DND-41 (cell line): ENCODE results near the gene CTTNBP2NL.
"Not testable (repeated sequence)": the region's sequence is repeated elsewhere in the genome, so short reads cannot be mapped to it uniquely, and the experiment has no call there.

Experiments used
- ATAC-seq: fragments of 200-7000 bp; cut with Tn5 transposase; 3 replicates; pipeline ENCODE4 v1.9.1; 2021; ENCODE audit warnings: low read depth; ENCODE audit not compliant: insufficient read depth
- DNase-seq: peaks from one replicate; pipeline ENCODE4 v3.0.0-alpha.2; 2020
- H2AFZ ChIP-seq: 2 replicates; pipeline ENCODE4 v1.6.0; 2012; ENCODE audit warnings: low read depth, low read length
- H3K27ac ChIP-seq: 2 replicates; pipeline ENCODE4 v1.5.1; 2012; ENCODE audit warnings: low read length, inconsistent platforms
- H3K27me3 ChIP-seq: fragments of 200-600 bp; sonication (generic); 2 replicates; pipeline ENCODE4 v1.6.0; 2012; ENCODE audit warnings: low read length, mild to moderate bottlenecking, inconsistent platforms; ENCODE audit not compliant: insufficient read depth, poor library complexity
- H3K36me3 ChIP-seq: 2 replicates; pipeline ENCODE4 v1.5.1; 2012; ENCODE audit warnings: low read length, inconsistent platforms; ENCODE audit not compliant: insufficient read depth
- H3K4me1 ChIP-seq: 2 replicates; pipeline ENCODE4 v1.5.1; 2012; ENCODE audit warnings: mild to moderate bottlenecking, low read length; ENCODE audit not compliant: insufficient read depth
- H3K4me2 ChIP-seq: 2 replicates; pipeline ENCODE4 v1.6.0; 2012; ENCODE audit warnings: mild to moderate bottlenecking, moderate library complexity, low read length, inconsistent platforms; ENCODE audit not compliant: insufficient read depth
- H3K4me3 ChIP-seq, 2 experiments: fragments of 200-600 bp in 1 of 2; shearing (Covaris generic) in 1 of 2; 2 replicates each; pipeline ENCODE4 v1.5.1; 2012 to 2016; ENCODE audit warnings: inconsistent platforms in 2 of 2, low read length in 2 of 2, mild to moderate bottlenecking in 2 of 2, low read depth in 1 of 2, moderate library complexity in 1 of 2
- H3K79me2 ChIP-seq: 2 replicates; pipeline ENCODE4 v1.6.0; 2012; ENCODE audit warnings: low read length, inconsistent platforms; ENCODE audit not compliant: insufficient read depth
- H3K9ac ChIP-seq: 2 replicates; pipeline ENCODE4 v1.6.0; 2012; ENCODE audit warnings: low read depth, mild to moderate bottlenecking, inconsistent platforms, low read length, moderate library complexity
- H3K9me3 ChIP-seq: 2 replicates; pipeline ENCODE4 v1.5.1; 2012; ENCODE audit warnings: low read length, moderate library complexity, mild to moderate bottlenecking, inconsistent platforms; ENCODE audit not compliant: insufficient read depth, severe bottlenecking
- H4K20me1 ChIP-seq: 2 replicates; pipeline ENCODE4 v1.6.0; 2012; ENCODE audit warnings: low read length; ENCODE audit not compliant: insufficient read depth
- CTCF ChIP-seq: IDR thresholded peaks from 2 replicates; pipeline ENCODE4 v1.5.1; 2012; ENCODE audit warnings: borderline replicate concordance, low read length, moderate library complexity, mild to moderate bottlenecking; ENCODE audit not compliant: poor library complexity, severe bottlenecking; ENCODE audit errors: extremely low read depth
- EZH2 ChIP-seq: IDR thresholded peaks from 3 replicates; pipeline ENCODE4 v1.6.1; 2012; ENCODE audit warnings: borderline replicate concordance, low read depth, mild to moderate bottlenecking, moderate library complexity, low read length, inconsistent platforms; ENCODE audit not compliant: severe bottlenecking

CTTNBP2NL gene

GRCh38 chr1:112464501-112464900, 68.5 kb downstream of the CTTNBP2NL start:
- Histone ChIP-seq H3K4me1 (peaks cover 11% of the 10 kb centered on the region), H4K20me1 (no peaks in the 10 kb centered on the region), H3K4me3 (no peak overlapping the region), H3K27me3 (no peaks in the 10 kb centered on the region), H3K79me2 (no peaks in the 10 kb centered on the region), H3K4me2 (no peak overlapping the region), H2AFZ (no peak overlapping the region), H3K9me3 (no peaks in the 10 kb centered on the region), H3K27ac (no peak overlapping the region), H3K36me3 (no peaks in the 10 kb centered on the region), H3K9ac (no peak overlapping the region)
- DNase-seq = no peak
- TF ChIP-seq CTCF (no peak), EZH2 (no peak)
- ATAC-seq = no peak

GRCh38 chr1:112465122-112465521, 69.1 kb downstream of the CTTNBP2NL start:
- H3K9me3 ChIP-seq = no peaks in the 10 kb centered on the region
- no peaks in the 10 kb centered on the region for H3K36me3 ChIP-seq
- H4K20me1 ChIP-seq = no peaks in the 10 kb centered on the region
- no peak overlapping the region for H3K4me2 ChIP-seq
- no peaks in the 10 kb centered on the region for H3K27me3 ChIP-seq
- no peak overlapping the region for H3K9ac ChIP-seq
- no peak overlapping the region for H3K27ac ChIP-seq
- ATAC-seq (no peak), DNase-seq (no peak)
- H3K4me3 ChIP-seq = no peak overlapping the region
- TF ChIP-seq EZH2 (no peak), CTCF (no peak)
- H3K4me1 ChIP-seq = peaks cover 11% of the 10 kb centered on the region
- no peak overlapping the region for H2AFZ ChIP-seq
- H3K79me2 ChIP-seq = no peaks in the 10 kb centered on the region

GRCh38 chr1:112466078-112466660, 70.2 kb downstream of the CTTNBP2NL start:
- H3K27me3 ChIP-seq = no peaks in the 10 kb centered on the region
- H3K4me3 ChIP-seq = peak overlapping the region in 1 of 2 experiments; percentile 52; a peak in 2 of 4 replicates
- ATAC-seq (peak; percentile 96), DNase-seq (peak; percentile 82)
- peaks cover 11% of the 10 kb centered on the region for H3K4me1 ChIP-seq
- no peaks in the 10 kb centered on the region for H3K36me3 ChIP-seq
- peak overlapping the region; percentile 75 for H2AFZ ChIP-seq
- H3K9me3 ChIP-seq = no peaks in the 10 kb centered on the region
- no peak overlapping the region for H3K27ac ChIP-seq
- peak; percentile 83 for TF ChIP-seq CTCF
- no peak for TF ChIP-seq EZH2
- no peaks in the 10 kb centered on the region for H3K79me2 ChIP-seq
- H3K4me2 ChIP-seq = peak overlapping the region; percentile 73
- H4K20me1 ChIP-seq = no peaks in the 10 kb centered on the region
- peak overlapping the region; percentile 34; the same call in 1 of the 2 replicates for H3K9ac ChIP-seq

GRCh38 chr1:112470324-112470723, 74.3 kb downstream of the CTTNBP2NL start:
- not testable (repeated sequence) for H3K27ac ChIP-seq, H3K4me3 ChIP-seq, H3K9me3 ChIP-seq, H3K36me3 ChIP-seq, H3K9ac ChIP-seq, DNase-seq, H3K4me2 ChIP-seq, H3K27me3 ChIP-seq, H2AFZ ChIP-seq, H3K79me2 ChIP-seq, ATAC-seq, H4K20me1 ChIP-seq
- H3K4me1 ChIP-seq = peaks cover 11% of the 10 kb centered on the region
